GM12878 (cell line): ENCODE measurements around the gene LMF1. TPM values are rescaled to one million over a fixed set of nuclear protein-coding genes. Genes with fewer than 3 reads are reported as not detected.

ENCODE experiments used
- ATAC-seq: fragments of 200-7000 bp; cut with Tn5 transposase; 3 replicates; pipeline ENCODE4 v1.9.1; 2020; ENCODE audit warnings: mild to moderate bottlenecking, moderate library complexity
- BruUV-seq: library from RNA; stranded (reverse); fragments of 400-500 nt; replicated peaks from 2 replicates; lab custom pipeline; 2021; lab: Mats Ljungman, UMichigan
- CTCF ChIA-PET: fragments of 300-600 bp; sonication (Branson Sonifier 250); formaldehyde crosslinking; extraction: SDS; loops from one replicate; lab custom pipeline; 2021; ENCODE audit warnings: inconsistent platforms; lab: Yijun Ruan, JAX
- POLR2A ChIA-PET: fragments of 350-600 bp; formaldehyde crosslinking; extraction: SDS; loops from one replicate; lab custom pipeline; 2021; ENCODE audit warnings: inconsistent platforms; lab: Charles Lee
- RAD21 ChIA-PET: fragments of 300-600 bp; sonication (Branson Sonifier 250); formaldehyde crosslinking; loops from one replicate; lab custom pipeline; 2023; ENCODE audit warnings: antibody characterized with exemption; ENCODE audit not compliant: unreplicated experiment; lab: Charles Lee
- SMC1A ChIA-PET: fragments of 300-600 bp; sonication (Branson Sonifier 250); formaldehyde crosslinking; loops from one replicate; lab custom pipeline; 2023; ENCODE audit not compliant: unreplicated experiment, uncharacterized antibody; lab: Charles Lee
- DNase-seq: peaks from one replicate; pipeline ENCODE4 v3.0.0-alpha.2; 2011; ENCODE audit warnings: low read depth, low spot score
- FAIRE-seq: peaks from 3 replicates; lab custom pipeline; 2011; peaks lifted over from hg19 to GRCh38; lab: Jason Lieb, UNC
- H2AFZ ChIP-seq: 2 replicates; pipeline ENCODE4 v1.6.0; 2011; ENCODE audit warnings: low read depth, low read length, control low read depth; ENCODE audit not compliant: control insufficient read depth
- H3K27ac ChIP-seq: 2 replicates; pipeline ENCODE4 v1.5.1; 2011; ENCODE audit warnings: control low read depth; ENCODE audit not compliant: control insufficient read depth, insufficient read depth
- H3K27me3 ChIP-seq, 2 experiments: replicated peaks in 1 of 2; 2 replicates each; pipeline versions ENCODE4 v1.6.0 to v1.6.1; 2011; ENCODE audit warnings: low read length in 1 of 2; ENCODE audit not compliant: control insufficient read depth in 2 of 2, insufficient read depth in 2 of 2
- H3K36me3 ChIP-seq, 2 experiments: 2 replicates each; pipeline ENCODE4 v1.5.1; 2011; ENCODE audit warnings: low read length in 1 of 2; ENCODE audit not compliant: control insufficient read depth in 2 of 2, insufficient read depth in 2 of 2
- H3K4me1 ChIP-seq: 2 replicates; pipeline ENCODE4 v1.6.1; 2011; ENCODE audit warnings: mild to moderate bottlenecking, low read length, moderate library complexity, mixed read lengths; ENCODE audit not compliant: control insufficient read depth, insufficient read depth
- H3K4me2 ChIP-seq: 2 replicates; pipeline ENCODE4 v1.6.0; 2011; ENCODE audit warnings: control low read depth; ENCODE audit not compliant: control insufficient read depth, insufficient read depth
- H3K4me3 ChIP-seq: fragments of 200-600 bp; sonication (generic); 2 replicates; pipeline ENCODE4 v1.5.1; 2016
- H3K79me2 ChIP-seq: 2 replicates; pipeline ENCODE4 v1.6.0; 2011; ENCODE audit warnings: low read length; ENCODE audit not compliant: control insufficient read depth, insufficient read depth
- H3K9ac ChIP-seq: 2 replicates; pipeline ENCODE4 v1.8.0; 2011; ENCODE audit warnings: low read length, control low read depth, mixed read lengths; ENCODE audit not compliant: control insufficient read depth, insufficient read depth
- H3K9me3 ChIP-seq: replicated peaks from 3 replicates; pipeline ENCODE4 v1.5.1; 2011; ENCODE audit warnings: mild to moderate bottlenecking, low read length; ENCODE audit not compliant: control insufficient read depth, insufficient read depth
- H4K20me1 ChIP-seq: 2 replicates; pipeline ENCODE4 v1.6.0; 2011; ENCODE audit not compliant: control insufficient read depth, insufficient read depth
- ATF7 ChIP-seq: fragments of 450-650 bp; IDR thresholded peaks from 2 replicates; pipeline ENCODE4 v1.6.1; 2016; ENCODE audit warnings: low read depth, mild to moderate bottlenecking
- CHD4 ChIP-seq: fragments of 200-600 bp; sonication (generic); IDR thresholded peaks from 2 replicates; pipeline ENCODE4 v1.6.1; 2016; ENCODE audit warnings: mild to moderate bottlenecking
- EGR1 ChIP-seq, 2 experiments: IDR thresholded peaks; 1 replicate in 1 of 2; 2 replicates in 1 of 2; pipeline ENCODE4 v1.6.1; 2011 to 2012; ENCODE audit warnings: low read depth in 2 of 2, low read length in 2 of 2, borderline replicate concordance in 1 of 2, mild to moderate bottlenecking in 1 of 2, moderate library complexity in 1 of 2
- GATAD2B ChIP-seq: fragments of 450-650 bp; conservative IDR thresholded peaks from 2 replicates; pipeline ENCODE4 v1.6.1; 2017; ENCODE audit warnings: low read depth, mild to moderate bottlenecking, moderate library complexity
- JUNB ChIP-seq: IDR thresholded peaks from 2 replicates; pipeline ENCODE4 v1.6.1; 2016; ENCODE audit warnings: antibody characterized with exemption, mild to moderate bottlenecking
- KDM1A ChIP-seq: fragments of 200-600 bp; sonication (generic); IDR thresholded peaks from 2 replicates; pipeline ENCODE4 v1.6.1; 2016; ENCODE audit warnings: borderline replicate concordance
- MEF2A ChIP-seq: IDR thresholded peaks from 2 replicates; pipeline ENCODE4 v1.6.1; 2011; ENCODE audit warnings: low read depth, mild to moderate bottlenecking, low read length, moderate library complexity; ENCODE audit not compliant: insufficient read depth
- MTA2 ChIP-seq: fragments of 450-650 bp; IDR thresholded peaks from 2 replicates; pipeline ENCODE4 v1.6.1; 2016; ENCODE audit warnings: low read depth, mild to moderate bottlenecking, moderate library complexity
- MTA3 ChIP-seq: IDR thresholded peaks from 2 replicates; pipeline ENCODE4 v1.6.1; 2012; ENCODE audit warnings: low read length, inconsistent platforms, borderline replicate concordance
- NFYA ChIP-seq: IDR thresholded peaks from 2 replicates; pipeline ENCODE4 v1.6.1; 2011; ENCODE audit warnings: low read depth, mild to moderate bottlenecking, low read length, improper control_type of control experiment, borderline replicate concordance
- NRF1 ChIP-seq: conservative IDR thresholded peaks from 2 replicates; pipeline ENCODE4 v1.6.1; 2011; ENCODE audit warnings: mild to moderate bottlenecking, low read depth, low read length, improper control_type of control experiment
- RAD51 ChIP-seq: fragments of 450-650 bp; IDR thresholded peaks from 2 replicates; pipeline ENCODE4 v1.6.1; 2016; ENCODE audit warnings: moderate library complexity, mild to moderate bottlenecking, inconsistent platforms
- WRNIP1 ChIP-seq: IDR thresholded peaks from 2 replicates; pipeline ENCODE4 v1.6.1; 2011; ENCODE audit warnings: low read depth, low read length, improper control_type of control experiment, borderline replicate concordance
- ZNF622 ChIP-seq: fragments of 450-650 bp; IDR thresholded peaks from 2 replicates; pipeline ENCODE4 v1.6.1; 2017; ENCODE audit warnings: mild to moderate bottlenecking, inconsistent platforms
- WGBS: methylation state at CpG from one replicate; pipeline ENCODE4 v1.1.6; 2016; ENCODE audit warnings: low lambda C conversion rate; ENCODE audit not compliant: insufficient replicate concordance, insufficient coverage; ENCODE audit errors: missing lambda C conversion rate; 5-methylcytosine and 5-hydroxymethylcytosine counted together
- in situ Hi-C: fragments of 300-500 bp; cut with MboI; formaldehyde crosslinking; loops from 9 replicates; pipeline ENCODE4 v1.14.3; 2018; ENCODE audit warnings: mixed read lengths
- intact Hi-C: fragments of 100-400 bp; cut with micrococcal nuclease; formaldehyde crosslinking; loops from one replicate; pipeline ENCODE4 v1.14.2; 2022; ENCODE audit not compliant: unreplicated experiment
- polyA plus RNA-seq, 11 experiments: library from polyadenylated mRNA; depleted of rRNA in 4 of 11; unstranded in 6 of 11; stranded (reverse) in 5 of 11; fragments of >200 nt; fragmentation: Nextera tagmentation in 4 of 11; fragmentation: Illumina TruSeq in 1 of 11; extraction: Ambion mirVana in 4 of 11; extraction: Trizol in 1 of 11; gene quantifications; 1 replicate in 1 of 11; 2 replicates in 10 of 11; pipeline versions ENCODE4 v1.2.1 to v1.2.3, GENCODE V29; 2011 to 2016; ENCODE audit warnings: inconsistent platforms in 2 of 11, missing spikeins in 2 of 11, low read depth in 1 of 11
- total RNA-seq, 4 experiments: library from RNA; depleted of rRNA in 3 of 4; stranded (reverse); fragments of >200 nt in 3 of 4; fragmentation: Illumina TruSeq in 1 of 4; extraction: Trizol in 1 of 4; gene quantifications; 2 replicates each; pipeline versions ENCODE4 v1.2.1 to v1.2.3, GENCODE V29; 2013 to 2021
- TF ChIP-seq, protein P1 (sequence below): IDR thresholded peaks from 2 replicates; pipeline ENCODE4 v1.6.1; 2011; ENCODE audit warnings: low read depth, mild to moderate bottlenecking, low read length, moderate library complexity, borderline replicate concordance; ENCODE audit errors: extremely low read depth
- TF ChIP-seq, protein P2 (sequence below): fragments of 450-650 bp; IDR thresholded peaks from 2 replicates; pipeline ENCODE4 v1.6.1; 2017; ENCODE audit warnings: mild to moderate bottlenecking, moderate library complexity
- TF ChIP-seq, protein P3 (sequence below): fragments of 450-650 bp; formaldehyde crosslinking; IDR thresholded peaks from 2 replicates; pipeline ENCODE4 v1.5.0; 2022; ENCODE audit warnings: mild to moderate bottlenecking, missing genetic modification characterization

LMF1 gene
- total and polyA plus RNA-seq, 10 of the 15 experiments (the other 5 are each of a cell fraction or from before 2014, with no cell fraction given), result 0.18 to 3.2 (median 1.4) TPM; not detected in 1

DNA sequence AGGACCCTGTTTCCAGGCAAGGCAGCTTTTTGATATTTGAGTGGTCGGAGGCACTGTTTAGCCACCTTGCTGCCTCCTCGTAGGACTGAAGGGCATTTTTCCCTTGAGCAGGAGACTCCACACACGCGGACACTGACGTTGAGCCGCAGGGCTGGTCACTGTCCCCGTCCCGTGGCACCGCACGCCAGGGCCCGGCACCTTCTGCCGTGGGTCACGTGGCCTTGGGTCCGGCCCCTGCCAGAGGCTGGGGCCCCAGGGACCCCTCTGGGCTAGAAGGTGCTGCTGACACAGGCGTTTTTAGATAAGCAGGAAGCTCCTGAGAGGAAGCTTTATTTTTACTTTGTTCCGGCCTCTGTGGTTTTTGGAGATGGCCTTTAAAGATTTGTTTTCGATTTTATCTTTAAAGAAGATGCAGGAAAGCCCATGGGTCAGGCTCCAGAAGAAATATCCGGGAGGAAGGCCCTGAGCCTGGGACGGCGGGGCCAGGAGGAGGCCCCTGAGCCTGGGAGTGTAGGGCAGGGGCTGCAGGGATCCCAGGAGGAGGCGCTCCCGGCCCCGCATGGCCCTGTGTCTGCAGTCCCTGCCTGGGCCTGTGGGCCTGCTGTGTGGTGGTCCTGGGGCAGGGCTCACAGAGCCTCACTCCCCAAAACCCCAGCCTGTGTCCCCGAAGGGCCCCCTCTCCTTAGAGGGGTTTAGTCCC lies 139.8 kb downstream of the LMF1 start:
- ATAC-seq, result no peak
- WGBS, result 27% methylated on average over 24 of the region's 24 CpGs
- DNase-seq, result no peak
- Histone ChIP-seq H3K4me1 (no peaks in the 10 kb centered on the region), H2AFZ (no peak overlapping the region), H3K27ac (no peak overlapping the region), H3K4me2 (no peak overlapping the region), H3K36me3 (no peaks in the 10 kb centered on the region), H3K9me3 (no peaks in the 10 kb centered on the region; the same call in 2 of the 3 replicates), H3K4me3 (no peak overlapping the region), H4K20me1 (no peaks in the 10 kb centered on the region), H3K27me3 (no peaks in the 10 kb centered on the region), H3K9ac (no peak overlapping the region)
- no TSS peak for BruUV-seq
- ChIA-PET POLR2A (no interaction called here), CTCF (no interaction called here), SMC1A (no interaction called here)
- no peak for FAIRE-seq
- in situ Hi-C loops, result no loop called here
- intact Hi-C loops, result no loop called here
- no peak for TF ChIP-seq NRF1
- no peak for TF ChIP-seq GATAD2B
- no peak for TF ChIP-seq WRNIP1
- TF ChIP-seq, protein P1, sequence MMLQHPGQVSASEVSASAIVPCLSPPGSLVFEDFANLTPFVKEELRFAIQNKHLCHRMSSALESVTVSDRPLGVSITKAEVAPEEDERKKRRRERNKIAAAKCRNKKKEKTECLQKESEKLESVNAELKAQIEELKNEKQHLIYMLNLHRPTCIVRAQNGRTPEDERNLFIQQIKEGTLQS, result no peak
- no peak for TF ChIP-seq MEF2A
- TF ChIP-seq CHD4, result no peak
- TF ChIP-seq, protein P2, sequence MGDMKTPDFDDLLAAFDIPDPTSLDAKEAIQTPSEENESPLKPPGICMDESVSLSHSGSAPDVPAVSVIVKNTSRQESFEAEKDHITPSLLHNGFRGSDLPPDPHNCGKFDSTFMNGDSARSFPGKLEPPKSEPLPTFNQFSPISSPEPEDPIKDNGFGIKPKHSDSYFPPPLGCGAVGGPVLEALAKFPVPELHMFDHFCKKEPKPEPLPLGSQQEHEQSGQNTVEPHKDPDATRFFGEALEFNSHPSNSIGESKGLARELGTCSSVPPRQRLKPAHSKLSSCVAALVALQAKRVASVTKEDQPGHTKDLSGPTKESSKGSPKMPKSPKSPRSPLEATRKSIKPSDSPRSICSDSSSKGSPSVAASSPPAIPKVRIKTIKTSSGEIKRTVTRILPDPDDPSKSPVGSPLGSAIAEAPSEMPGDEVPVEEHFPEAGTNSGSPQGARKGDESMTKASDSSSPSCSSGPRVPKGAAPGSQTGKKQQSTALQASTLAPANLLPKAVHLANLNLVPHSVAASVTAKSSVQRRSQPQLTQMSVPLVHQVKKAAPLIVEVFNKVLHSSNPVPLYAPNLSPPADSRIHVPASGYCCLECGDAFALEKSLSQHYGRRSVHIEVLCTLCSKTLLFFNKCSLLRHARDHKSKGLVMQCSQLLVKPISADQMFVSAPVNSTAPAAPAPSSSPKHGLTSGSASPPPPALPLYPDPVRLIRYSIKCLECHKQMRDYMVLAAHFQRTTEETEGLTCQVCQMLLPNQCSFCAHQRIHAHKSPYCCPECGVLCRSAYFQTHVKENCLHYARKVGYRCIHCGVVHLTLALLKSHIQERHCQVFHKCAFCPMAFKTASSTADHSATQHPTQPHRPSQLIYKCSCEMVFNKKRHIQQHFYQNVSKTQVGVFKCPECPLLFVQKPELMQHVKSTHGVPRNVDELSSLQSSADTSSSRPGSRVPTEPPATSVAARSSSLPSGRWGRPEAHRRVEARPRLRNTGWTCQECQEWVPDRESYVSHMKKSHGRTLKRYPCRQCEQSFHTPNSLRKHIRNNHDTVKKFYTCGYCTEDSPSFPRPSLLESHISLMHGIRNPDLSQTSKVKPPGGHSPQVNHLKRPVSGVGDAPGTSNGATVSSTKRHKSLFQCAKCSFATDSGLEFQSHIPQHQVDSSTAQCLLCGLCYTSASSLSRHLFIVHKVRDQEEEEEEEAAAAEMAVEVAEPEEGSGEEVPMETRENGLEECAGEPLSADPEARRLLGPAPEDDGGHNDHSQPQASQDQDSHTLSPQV, result no peak
- no peak for TF ChIP-seq KDM1A
- no peak for TF ChIP-seq RAD51
- TF ChIP-seq MTA2, result no peak
- TF ChIP-seq, protein P3, sequence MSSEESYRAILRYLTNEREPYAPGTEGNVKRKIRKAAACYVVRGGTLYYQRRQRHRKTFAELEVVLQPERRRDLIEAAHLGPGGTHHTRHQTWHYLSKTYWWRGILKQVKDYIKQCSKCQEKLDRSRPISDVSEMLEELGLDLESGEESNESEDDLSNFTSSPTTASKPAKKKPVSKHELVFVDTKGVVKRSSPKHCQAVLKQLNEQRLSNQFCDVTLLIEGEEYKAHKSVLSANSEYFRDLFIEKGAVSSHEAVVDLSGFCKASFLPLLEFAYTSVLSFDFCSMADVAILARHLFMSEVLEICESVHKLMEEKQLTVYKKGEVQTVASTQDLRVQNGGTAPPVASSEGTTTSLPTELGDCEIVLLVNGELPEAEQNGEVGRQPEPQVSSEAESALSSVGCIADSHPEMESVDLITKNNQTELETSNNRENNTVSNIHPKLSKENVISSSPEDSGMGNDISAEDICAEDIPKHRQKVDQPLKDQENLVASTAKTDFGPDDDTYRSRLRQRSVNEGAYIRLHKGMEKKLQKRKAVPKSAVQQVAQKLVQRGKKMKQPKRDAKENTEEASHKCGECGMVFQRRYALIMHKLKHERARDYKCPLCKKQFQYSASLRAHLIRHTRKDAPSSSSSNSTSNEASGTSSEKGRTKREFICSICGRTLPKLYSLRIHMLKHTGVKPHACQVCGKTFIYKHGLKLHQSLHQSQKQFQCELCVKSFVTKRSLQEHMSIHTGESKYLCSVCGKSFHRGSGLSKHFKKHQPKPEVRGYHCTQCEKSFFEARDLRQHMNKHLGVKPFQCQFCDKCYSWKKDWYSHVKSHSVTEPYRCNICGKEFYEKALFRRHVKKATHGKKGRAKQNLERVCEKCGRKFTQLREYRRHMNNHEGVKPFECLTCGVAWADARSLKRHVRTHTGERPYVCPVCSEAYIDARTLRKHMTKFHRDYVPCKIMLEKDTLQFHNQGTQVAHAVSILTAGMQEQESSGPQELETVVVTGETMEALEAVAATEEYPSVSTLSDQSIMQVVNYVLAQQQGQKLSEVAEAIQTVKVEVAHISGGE, result no peak
- TF ChIP-seq ZNF622, result no peak
- TF ChIP-seq MTA3, result no peak
- TF ChIP-seq JUNB, result no peak
- no peak for TF ChIP-seq NFYA
- TF ChIP-seq ATF7, result no peak
- TF ChIP-seq EGR1 (IDR thresholded peaks at IDR 0.05; ENCODE audit: borderline replicate concordance in 1 of 2, low read depth in 2 of 2, low read length in 2 of 2), result no peak
- TF ChIP-seq, all 136 proteins: peak for 0
- H3K79me2 ChIP-seq, result no peaks in the 10 kb centered on the region
- RAD21 ChIA-PET, result no interaction called here
